Adrenal gland (tissue), 12 donors: ENCODE measurements around the gene DCDC2. TPM values are rescaled to one million over a fixed set of nuclear protein-coding genes. Genes with fewer than 3 reads are reported as not detected.

Experiments used
- DNase-seq, 7 donors: peaks; one replicate each; pipeline ENCODE4 v3.0.0-alpha.2; 2019 to 2020
- H3K27ac ChIP-seq, 5 donors: fragments of 200-600 bp; sonication (generic) in 4 of 5; 1 replicate in 3 of 5; 2 replicates in 2 of 5; pipeline versions ENCODE4 v1.5.1 to v1.8.0; 2016 to 2020; ENCODE audit warnings: mild to moderate bottlenecking in 1 of 5
- H3K27me3 ChIP-seq: fragments of 200-600 bp; 2 replicates; pipeline ENCODE4 v1.8.0; 2021
- H3K36me3 ChIP-seq, 2 donors: fragments of 200-600 bp; replicated peaks in 1 of 2; 1 replicate in 1 of 2; 2 replicates in 1 of 2; pipeline versions ENCODE4 v1.5.1 to v1.8.0; 2018 to 2022
- H3K4me1 ChIP-seq, 2 donors: fragments of 200-600 bp; replicated peaks in 1 of 2; 1 replicate in 1 of 2; 2 replicates in 1 of 2; pipeline versions ENCODE4 v1.5.1 to v1.8.0; 2018 to 2021
- H3K4me3 ChIP-seq, 4 donors: fragments of 200-600 bp; sonication (generic) in 3 of 4; one replicate each; pipeline ENCODE4 v1.5.1; 2016 to 2018
- H3K9me3 ChIP-seq, 3 donors: fragments of 200-600 bp; sonication (generic) in 1 of 3; replicated peaks in 1 of 3; 1 replicate in 2 of 3; 2 replicates in 1 of 3; pipeline versions ENCODE4 v1.5.1 to v1.8.0; 2016 to 2021
- POLR2A ChIP-seq, 2 donors: fragments of 450-650 bp; IDR thresholded peaks; one replicate each; pipeline ENCODE4 v1.6.1; 2017; ENCODE audit warnings: antibody characterized with exemption in 2 of 2, mild to moderate bottlenecking in 2 of 2, moderate library complexity in 1 of 2
- WGBS, 4 donors: extraction: QIAGEN DNeasy Blood & Tissue Kit in 2 of 4; methylation state at CpG; one replicate each; pipeline versions ENCODE4 v1.1.5 to v1.1.7; 2013 to 2017; 5-methylcytosine and 5-hydroxymethylcytosine counted together
- intact Hi-C, 2 donors: fragments of 100-400 bp; cut with DNase I; formaldehyde crosslinking; loops; one replicate each; pipeline versions ENCODE4 v1.14.1 to v1.15.0; 2022 to 2023
- polyA plus RNA-seq, 3 donors: library from polyadenylated mRNA; stranded (reverse); fragments of 200-250 nt in 2 of 3; fragments of 350-450 nt in 1 of 3; fragmentation: Illumina TruSeq in 1 of 3; extraction: RNeasy Lipid Tissue Mini Kit (QIAGEN cat#74804) in 1 of 3; gene quantifications; one replicate each; pipeline ENCODE4 v1.2.3, GENCODE V29; 2013 to 2014
- total RNA-seq, 9 donors: library from RNA; depleted of rRNA in 4 of 9; stranded (reverse); fragments of >200 nt in 4 of 9; fragments of 120-200 nt in 1 of 9; fragmentation: NEBNext Ultra II Directional in 1 of 9; extraction: Animal tissue kit (Norgen Biotek cat#: 25700) in 1 of 9; gene quantifications; one replicate each; pipeline versions ENCODE4 v1.1.0 to v1.2.4, GENCODE V29; 2013 to 2023
- TF ChIP-seq, protein P1 (sequence below), 6 experiments: fragments of 450-650 bp in 4 of 6; fragments of 200-600 bp in 2 of 6; sonication (generic) in 1 of 6; IDR thresholded peaks; 1 replicate in 5 of 6; 2 replicates in 1 of 6; pipeline versions ENCODE4 v1.5.1 to v1.8.0; 2016 to 2021; ENCODE audit warnings: antibody characterized with exemption in 6 of 6, mild to moderate bottlenecking in 2 of 6, moderate library complexity in 1 of 6
- donor health status: healthy with polysubstance abuse.
- donor health status: Bipolar disorder and iron deficiency.
- donor health status: DM: yes; HTN: yes; CAD: no.
- donor health status: DM: no; HTN: no; CAD: no.
- donor health status: DM: no; HTN: no; CAD: no.
- donor health status: DM: yes; HTN: yes; CAD: no.

DCDC2 gene
- total and polyA plus RNA-seq, 12 donors = 0.06 to 3.6 (median 1.0) TPM

DNA sequence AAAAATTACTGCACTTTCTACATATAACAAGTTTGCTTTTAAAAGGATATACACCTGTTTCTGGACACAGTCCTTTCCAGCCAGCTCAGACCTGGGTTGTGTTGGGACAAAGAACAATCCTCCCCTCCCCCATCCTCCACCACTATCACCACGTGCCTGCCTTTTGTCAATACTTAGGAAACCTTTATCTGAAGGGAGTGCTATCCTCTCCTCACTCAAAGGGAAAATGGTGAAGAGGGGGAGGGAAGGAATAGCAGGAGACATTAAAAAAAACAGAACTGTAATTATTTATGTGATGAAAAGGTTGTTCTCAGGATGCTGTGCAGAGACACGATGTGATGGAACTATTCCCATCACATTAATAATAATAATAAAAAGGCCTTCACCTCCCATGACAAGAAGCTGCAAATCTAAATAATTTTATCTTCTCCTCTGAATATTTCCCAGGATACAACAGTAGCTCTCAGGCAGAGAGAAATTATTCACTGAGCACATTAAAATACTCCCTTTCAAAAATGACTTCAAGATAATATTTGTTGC lies 126.4 kb downstream of the DCDC2 start:
- Histone ChIP-seq H3K27ac (no peak overlapping the region), H3K4me3 (no peak overlapping the region), H3K27me3 (no peaks in the 10 kb centered on the region), H3K4me1 (peaks cover 0 to 3% of the 10 kb centered on the region in 2 donors), H3K36me3 (no peaks in the 10 kb centered on the region), H3K9me3 (no peaks in the 10 kb centered on the region)
- no peak for DNase-seq
- intact Hi-C loops = no loop called here
- TF ChIP-seq, protein P1, sequence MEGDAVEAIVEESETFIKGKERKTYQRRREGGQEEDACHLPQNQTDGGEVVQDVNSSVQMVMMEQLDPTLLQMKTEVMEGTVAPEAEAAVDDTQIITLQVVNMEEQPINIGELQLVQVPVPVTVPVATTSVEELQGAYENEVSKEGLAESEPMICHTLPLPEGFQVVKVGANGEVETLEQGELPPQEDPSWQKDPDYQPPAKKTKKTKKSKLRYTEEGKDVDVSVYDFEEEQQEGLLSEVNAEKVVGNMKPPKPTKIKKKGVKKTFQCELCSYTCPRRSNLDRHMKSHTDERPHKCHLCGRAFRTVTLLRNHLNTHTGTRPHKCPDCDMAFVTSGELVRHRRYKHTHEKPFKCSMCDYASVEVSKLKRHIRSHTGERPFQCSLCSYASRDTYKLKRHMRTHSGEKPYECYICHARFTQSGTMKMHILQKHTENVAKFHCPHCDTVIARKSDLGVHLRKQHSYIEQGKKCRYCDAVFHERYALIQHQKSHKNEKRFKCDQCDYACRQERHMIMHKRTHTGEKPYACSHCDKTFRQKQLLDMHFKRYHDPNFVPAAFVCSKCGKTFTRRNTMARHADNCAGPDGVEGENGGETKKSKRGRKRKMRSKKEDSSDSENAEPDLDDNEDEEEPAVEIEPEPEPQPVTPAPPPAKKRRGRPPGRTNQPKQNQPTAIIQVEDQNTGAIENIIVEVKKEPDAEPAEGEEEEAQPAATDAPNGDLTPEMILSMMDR (IDR thresholded peaks at IDR 0.05) = no peak
- no peak for TF ChIP-seq POLR2A (IDR thresholded peaks at IDR 0.05)
- 34 to 57% (median 45%) methylated on average over 2 of the region's 2 CpGs for WGBS, 4 donors

DNA sequence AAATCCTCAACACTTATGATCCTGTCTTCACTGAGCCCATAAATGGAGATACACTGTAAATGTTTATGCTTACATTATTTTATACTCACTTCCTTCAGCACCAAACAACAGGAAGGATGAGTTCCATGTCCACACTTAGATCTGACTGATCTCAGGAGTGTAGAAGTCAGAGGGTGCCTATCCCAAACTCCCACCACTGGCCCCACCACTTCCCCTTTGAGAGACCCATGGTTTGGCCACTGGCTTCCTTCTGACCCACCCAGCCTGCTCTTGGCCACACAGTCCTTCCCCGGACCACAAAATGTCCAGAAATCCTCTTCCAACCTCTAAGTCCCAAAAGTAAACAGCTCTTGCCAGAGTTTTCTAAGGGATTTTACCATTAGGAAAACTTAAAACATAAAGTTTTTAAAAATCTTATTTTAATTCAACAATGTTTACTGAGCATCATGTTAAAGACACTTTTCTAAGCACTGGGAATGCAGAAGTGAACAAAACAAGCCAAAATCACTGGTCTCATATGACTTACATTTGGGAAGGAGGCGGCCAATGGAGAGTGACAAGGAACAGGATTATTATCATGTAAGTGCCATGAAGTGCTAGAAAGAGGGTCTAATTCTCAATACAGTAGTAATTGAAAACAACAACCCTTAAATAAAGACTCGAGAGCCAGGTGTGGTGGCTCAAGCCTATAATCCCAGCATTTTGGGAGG lies 128.0 kb downstream of the DCDC2 start:
- Histone ChIP-seq H3K27me3 (no peaks in the 10 kb centered on the region), H3K9me3 (no peaks in the 10 kb centered on the region), H3K27ac (no peak overlapping the region), H3K4me1 (peaks cover 0 to 3% of the 10 kb centered on the region in 2 donors), H3K36me3 (no peaks in the 10 kb centered on the region), H3K4me3 (no peak overlapping the region)
- 52 to 61% (median 55%) methylated on average over 3 of the region's 3 CpGs for WGBS, 4 donors
- intact Hi-C loops = no loop called here
- no peak for TF ChIP-seq POLR2A (IDR thresholded peaks at IDR 0.05)
- TF ChIP-seq, protein P1 (IDR thresholded peaks at IDR 0.05) = no peak
- DNase-seq = no peak

DNA sequence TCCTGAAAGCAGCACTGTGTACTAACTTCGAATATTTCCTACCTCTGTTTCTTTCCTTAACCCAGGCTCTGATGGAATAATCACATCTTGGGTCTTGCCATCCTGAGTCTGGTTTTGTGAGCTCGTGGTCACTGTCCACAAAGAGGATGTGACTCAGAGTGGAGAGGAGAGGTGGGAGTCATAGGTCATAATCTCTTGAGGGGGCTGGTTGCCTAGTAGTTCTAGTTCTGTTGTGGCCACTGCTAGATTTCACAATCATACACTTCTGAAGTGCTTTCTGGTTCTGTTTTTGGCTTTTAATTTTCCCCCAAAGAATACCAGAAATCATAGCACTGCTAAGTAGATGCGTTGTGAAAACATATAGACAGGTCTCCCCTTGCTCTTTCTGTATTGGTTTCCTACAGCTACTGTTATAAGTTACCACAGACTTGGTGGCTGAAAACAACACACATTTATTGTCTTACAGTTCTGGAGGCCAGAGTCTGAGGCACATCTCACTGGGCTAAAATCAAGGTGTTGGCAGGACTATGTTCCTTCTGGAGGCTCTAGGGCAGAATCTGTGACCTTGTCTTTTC lies 129.1 kb downstream of the DCDC2 start:
- DNase-seq = no peak
- Histone ChIP-seq H3K9me3 (no peaks in the 10 kb centered on the region), H3K4me1 (peaks cover 0 to 3% of the 10 kb centered on the region in 2 donors), H3K27me3 (no peaks in the 10 kb centered on the region), H3K36me3 (no peaks in the 10 kb centered on the region), H3K27ac (no peak overlapping the region), H3K4me3 (no peak overlapping the region)
- WGBS, 4 donors = 53 to 62% (median 55%) methylated on average over 3 of the region's 3 CpGs
- intact Hi-C loops = no loop called here
- TF ChIP-seq, protein P1 (IDR thresholded peaks at IDR 0.05) = no peak
- TF ChIP-seq POLR2A (IDR thresholded peaks at IDR 0.05) = no peak

GRCh38 chr6:24228123-24228522 lies 129.7 kb downstream of the DCDC2 start:
- intact Hi-C loops = no loop called here

More at GRCh38 chr6:24228123-24228522, 129.7 kb downstream of the DCDC2 start:
- H3K9me3 ChIP-seq = no peaks in the 10 kb centered on the region
- H3K27ac ChIP-seq = no peak overlapping the region
- H3K36me3 ChIP-seq = no peaks in the 10 kb centered on the region
- TF ChIP-seq POLR2A (IDR thresholded peaks at IDR 0.05) = no peak
- TF ChIP-seq, protein P1 (IDR thresholded peaks at IDR 0.05) = no peak
- H3K4me3 ChIP-seq = no peak overlapping the region
- WGBS, 4 donors = 49 to 63% (median 59%) methylated on average over 2 of the region's 2 CpGs
- DNase-seq = no peak
- H3K27me3 ChIP-seq = no peaks in the 10 kb centered on the region
- peaks cover 0 to 3% of the 10 kb centered on the region in 2 donors for H3K4me1 ChIP-seq
